ENCODE measurements around the gene VIPR1.

The VIPR1 gene

DNA sequence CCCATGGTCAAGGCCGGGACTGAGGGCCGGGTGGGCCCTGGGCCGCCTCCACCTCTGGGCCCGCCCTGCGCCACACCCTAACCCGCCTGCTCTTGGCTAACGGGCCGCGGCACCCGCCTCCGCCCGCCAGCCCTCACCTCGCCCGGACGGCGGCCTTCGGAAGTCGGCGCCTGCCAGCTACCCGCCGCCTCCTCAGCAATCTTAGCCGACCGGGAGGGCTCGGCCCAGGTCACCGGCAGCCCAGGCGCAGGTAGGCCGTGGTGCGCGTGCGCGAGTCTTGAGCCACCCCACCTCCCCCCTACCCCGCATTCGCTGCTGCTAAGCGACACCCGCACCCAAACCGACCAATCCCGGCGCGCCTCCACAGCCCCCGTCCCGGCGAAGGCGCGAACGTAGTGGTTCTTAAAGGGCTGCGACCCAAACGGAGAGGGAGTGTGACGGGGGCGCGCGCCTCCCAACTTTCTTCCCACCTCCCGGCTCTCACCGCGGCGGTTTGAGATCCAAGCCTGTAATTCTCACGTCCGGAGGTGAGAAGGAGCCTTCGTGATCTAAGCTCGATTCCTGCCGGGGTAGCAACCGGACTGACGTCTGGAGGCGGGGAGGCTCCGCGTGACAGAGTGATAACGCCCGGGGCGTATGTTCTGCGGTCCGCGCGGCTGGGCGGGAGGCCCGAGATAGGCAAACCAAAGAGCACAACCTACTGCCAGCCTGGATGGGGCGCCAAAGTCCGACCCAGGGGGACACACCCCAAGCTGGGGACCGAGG, 79.4 kb downstream of the VIPR1 start, which contains the start of gene SEC22C:
Gene SEC22C (minus strand): TSS at position 259 of the 765 bp plus-strand sequence. CDS start 12,921 bp downstream, outside the sequence.
- peak; percentile 89 for DNase-seq

DNA sequence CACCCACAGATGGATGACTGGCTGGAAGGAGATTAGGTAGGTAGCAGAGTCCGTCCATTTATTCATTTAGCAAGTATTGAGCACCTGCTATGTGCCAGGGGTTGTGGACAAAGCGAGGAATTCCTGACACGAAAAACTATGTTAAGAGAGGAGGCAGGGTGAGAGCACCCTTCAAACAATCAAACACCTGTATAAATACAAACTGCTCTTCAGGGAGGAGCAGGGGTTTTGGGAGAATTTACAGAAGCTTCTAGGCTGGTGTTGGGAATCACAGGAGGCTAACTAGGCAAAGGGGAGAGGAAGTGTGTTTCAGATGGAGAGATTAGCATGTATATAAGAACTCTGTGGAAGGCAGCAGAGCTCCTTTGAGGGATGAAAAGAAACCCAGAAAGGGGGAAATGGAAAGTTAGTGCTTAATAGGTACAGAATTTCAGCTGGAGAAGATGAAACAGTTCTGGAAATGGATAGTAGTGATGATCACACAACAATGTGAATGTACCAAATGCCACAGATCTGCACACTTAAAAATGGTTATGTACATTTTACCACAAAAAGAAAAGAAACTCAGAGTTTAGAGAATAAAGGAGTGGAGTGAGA, 80.1 kb downstream of the VIPR1 start:
- DNase-seq: no peak
